GM12801 (cell line): Measurements from ENCODE around the gene CMIP.

Source experiments
- CTCF ChIP-seq: IDR thresholded peaks from one replicate; pipeline ENCODE4 v1.5.1; 2011; ENCODE audit warnings: control low read depth; ENCODE audit not compliant: insufficient read length; ENCODE audit errors: extremely low read depth

Gene CMIP

DNA sequence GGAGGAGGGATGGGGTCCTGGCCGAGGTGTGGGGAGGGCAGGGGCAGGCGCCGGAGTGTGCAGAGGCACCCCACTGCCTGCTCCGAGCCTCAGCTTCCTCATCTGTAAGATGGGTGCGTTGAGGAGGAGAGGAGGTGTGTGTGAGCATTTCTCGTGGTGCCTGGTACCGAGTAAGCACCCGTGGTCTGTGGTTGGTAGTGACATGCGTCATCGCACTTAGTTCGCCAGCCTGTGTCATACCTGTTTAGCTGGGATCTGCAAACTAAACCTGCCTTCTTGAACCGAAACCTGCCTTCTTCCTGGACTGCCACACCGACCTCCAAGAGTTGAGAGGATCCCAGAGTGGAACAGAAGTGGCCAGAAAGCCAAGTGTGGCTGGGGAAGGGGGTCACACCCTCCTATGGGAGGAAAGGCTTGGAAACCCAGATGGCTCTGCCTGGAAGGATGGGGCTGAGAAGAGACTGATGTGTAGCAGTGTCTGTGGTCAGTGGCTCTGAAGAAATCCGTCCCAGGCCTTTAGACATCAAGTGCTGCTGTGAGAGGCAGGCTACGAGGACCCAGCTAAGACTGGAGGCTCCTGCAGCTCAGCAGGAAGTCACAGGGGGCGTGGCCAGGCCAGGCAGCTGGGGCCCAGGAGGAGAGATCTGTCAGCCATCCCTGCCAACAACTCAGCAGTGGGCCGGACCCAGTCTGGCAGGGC is 171.9 kb downstream of the CMIP start:
- TF ChIP-seq CTCF, result no peak

DNA sequence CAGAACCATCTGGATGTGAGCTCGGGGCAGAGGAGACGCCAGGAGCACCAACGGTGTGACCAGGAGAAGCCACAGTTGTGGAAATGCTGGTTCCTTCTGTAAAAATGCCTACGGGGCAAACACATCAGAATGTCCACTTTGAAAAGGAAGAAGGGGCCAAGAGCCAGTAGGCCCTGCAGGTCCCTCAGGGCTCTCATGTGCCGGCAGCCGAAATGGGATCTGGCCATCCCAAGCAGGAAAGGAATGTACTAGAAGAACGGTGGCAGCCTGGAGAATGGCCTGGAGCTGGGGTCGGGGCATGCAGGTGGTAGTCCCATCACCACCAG is 172.4 kb downstream of the CMIP start:
- no peak for TF ChIP-seq CTCF

GRCh38 chr16:81618187-81618586 is 173.6 kb downstream of the CMIP start:
- no peak for TF ChIP-seq CTCF

DNA sequence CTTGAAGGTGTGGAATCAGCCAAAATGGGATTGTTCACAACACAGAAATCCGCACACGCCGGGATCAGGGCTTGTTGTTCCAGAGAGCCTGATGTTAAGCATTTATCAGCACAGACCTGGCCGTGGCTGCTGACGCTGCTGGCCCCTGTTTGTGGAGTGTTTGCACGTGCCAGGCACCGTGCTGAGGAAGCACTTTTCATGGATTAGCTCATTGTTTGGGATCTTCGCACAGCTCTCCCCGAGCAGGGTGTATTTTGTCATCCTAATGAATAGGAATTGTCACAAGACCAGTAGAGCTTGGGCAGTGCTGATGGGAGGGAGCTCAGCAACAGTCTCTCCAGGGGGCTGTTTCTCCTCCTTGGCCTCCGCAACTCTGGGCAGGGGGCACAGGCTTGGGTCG is 174.1 kb downstream of the CMIP start:
- TF ChIP-seq CTCF, result no peak

DNA sequence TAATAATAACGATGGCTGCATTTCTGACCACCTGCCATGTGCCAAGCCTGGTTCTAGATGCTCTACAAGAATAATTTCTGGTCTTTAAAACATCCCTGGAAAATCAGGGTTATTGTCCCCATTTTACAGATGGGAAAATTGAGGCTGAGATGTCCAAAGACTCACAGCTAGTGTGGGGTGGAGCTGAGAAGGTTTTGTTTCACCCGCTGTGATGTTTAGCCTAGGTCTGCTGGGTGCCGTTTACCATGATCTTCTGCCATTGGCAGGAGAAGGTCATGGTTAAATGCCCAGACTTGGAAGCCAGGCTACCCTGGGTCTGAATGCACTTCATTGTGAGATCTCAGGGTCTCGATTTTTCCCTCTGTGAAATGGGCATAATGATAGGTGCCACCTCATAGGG is 175.4 kb downstream of the CMIP start:
- TF ChIP-seq CTCF, result no peak

GRCh38 chr16:81620796-81621195 is 176.2 kb downstream of the CMIP start:
- no peak for TF ChIP-seq CTCF

DNA sequence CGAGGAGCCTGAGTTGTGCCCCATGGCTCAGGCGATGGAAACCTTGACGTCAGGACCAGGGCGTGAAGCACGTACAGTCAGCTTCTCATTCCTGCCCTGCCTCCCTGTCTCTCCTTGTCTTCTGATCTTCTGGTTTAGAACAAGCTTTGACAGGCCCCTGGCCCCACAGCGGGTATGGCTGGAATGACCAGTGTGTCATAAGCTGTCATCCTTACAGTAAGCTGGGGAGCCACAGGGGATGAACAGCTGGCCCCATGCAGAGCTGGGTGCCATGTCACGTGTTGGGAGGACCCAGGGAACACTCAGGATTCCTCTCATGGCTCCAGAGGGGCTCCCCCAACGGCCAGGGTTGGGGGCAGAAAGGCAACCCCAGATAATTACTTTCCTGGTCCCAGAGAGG is 176.9 kb downstream of the CMIP start:
- TF ChIP-seq CTCF, result no peak
